Tibial artery (tissue), 4 donors: ENCODE results near the gene MORN3.

Source experiments
- DNase-seq, 2 donors: peaks; one replicate each; pipeline ENCODE4 v3.0.0-alpha.2; 2019
- H3K27ac ChIP-seq, 2 donors: fragments of 200-600 bp; sonication (generic) in 1 of 2; 1 replicate in 1 of 2; 2 replicates in 1 of 2; pipeline ENCODE4 v1.5.1; 2018 to 2019; ENCODE audit warnings: mild to moderate bottlenecking in 1 of 2
- H3K27me3 ChIP-seq, 2 donors: fragments of 200-600 bp; sonication (generic) in 1 of 2; one replicate each; pipeline versions ENCODE4 v1.5.1 to v1.6.0; 2016 to 2019
- H3K36me3 ChIP-seq, 3 donors: fragments of 200-600 bp; sonication (generic) in 2 of 3; one replicate each; pipeline ENCODE4 v1.5.1; 2016 to 2019; ENCODE audit warnings: mild to moderate bottlenecking in 2 of 3
- H3K4me1 ChIP-seq, 4 donors: fragments of 200-600 bp; sonication (generic) in 2 of 4; 1 replicate in 3 of 4; 2 replicates in 1 of 4; pipeline ENCODE4 v1.5.1; 2016 to 2019
- H3K4me3 ChIP-seq, 2 donors: fragments of 200-600 bp; sonication (generic) in 1 of 2; 1 replicate in 1 of 2; 2 replicates in 1 of 2; pipeline ENCODE4 v1.5.1; 2018 to 2019; ENCODE audit warnings: mild to moderate bottlenecking in 2 of 2
- H3K9me3 ChIP-seq, 3 donors: fragments of 200-600 bp; sonication (generic) in 1 of 3; one replicate each; pipeline ENCODE4 v1.5.1; 2016 to 2019
- CTCF ChIP-seq, 2 experiments: fragments of 200-600 bp in 1 of 2; fragments of 450-650 bp in 1 of 2; IDR thresholded peaks; one replicate each; pipeline ENCODE4 v1.5.1; 2017 to 2019; ENCODE audit warnings: antibody characterized with exemption in 2 of 2, mild to moderate bottlenecking in 1 of 2, moderate library complexity in 1 of 2
- intact Hi-C: fragments of 100-400 bp; cut with DNase I; formaldehyde crosslinking; loops from one replicate; pipeline ENCODE4 v1.15.0; 2023; ENCODE audit warnings: low total_unique reads

Gene MORN3

DNA sequence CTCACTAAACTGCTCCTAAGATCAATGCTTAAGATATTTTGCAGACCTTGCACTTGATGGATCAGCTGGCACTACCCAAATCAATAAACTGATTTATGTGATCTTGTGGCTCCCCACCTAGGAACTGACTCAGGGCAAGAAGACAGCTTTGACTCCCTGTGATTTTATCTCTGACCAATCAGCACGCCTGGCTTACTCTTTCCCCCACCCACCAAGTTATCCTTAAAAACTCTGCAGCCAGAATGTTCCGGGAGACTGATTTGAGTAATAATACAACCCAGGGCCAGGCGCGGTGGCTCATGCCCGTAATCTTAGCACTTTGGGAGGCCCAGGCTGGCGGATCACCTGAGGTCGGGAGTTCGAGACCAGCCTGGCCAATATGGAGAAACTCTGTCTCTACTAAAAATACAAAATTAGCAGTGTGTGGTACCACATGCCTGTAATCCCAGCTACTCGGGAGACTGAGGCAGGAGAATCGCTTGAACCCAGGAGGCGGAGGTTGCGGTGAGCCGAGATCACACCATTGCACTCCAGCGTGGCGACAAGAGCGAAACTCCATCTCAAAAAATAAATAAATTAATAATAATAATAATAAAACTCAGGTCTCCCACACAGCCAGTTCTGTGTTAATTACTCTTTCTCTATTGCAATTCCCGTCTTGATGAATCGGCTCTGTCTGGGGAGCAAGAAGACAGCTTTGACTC, 12.0 kb downstream of the MORN3 start:
- intact Hi-C loops, result no loop called here
- Histone ChIP-seq H3K4me3 (no peak overlapping the region), H3K36me3 (no peaks in the 10 kb centered on the region), H3K27me3 (peaks cover 0 to 6% of the 10 kb centered on the region in 2 donors), H3K27ac (no peak overlapping the region), H3K9me3 (no peaks in the 10 kb centered on the region), H3K4me1 (no peaks in the 10 kb centered on the region)
- DNase-seq, result no peak
- TF ChIP-seq CTCF (IDR thresholded peaks at IDR 0.05), result no peak

DNA sequence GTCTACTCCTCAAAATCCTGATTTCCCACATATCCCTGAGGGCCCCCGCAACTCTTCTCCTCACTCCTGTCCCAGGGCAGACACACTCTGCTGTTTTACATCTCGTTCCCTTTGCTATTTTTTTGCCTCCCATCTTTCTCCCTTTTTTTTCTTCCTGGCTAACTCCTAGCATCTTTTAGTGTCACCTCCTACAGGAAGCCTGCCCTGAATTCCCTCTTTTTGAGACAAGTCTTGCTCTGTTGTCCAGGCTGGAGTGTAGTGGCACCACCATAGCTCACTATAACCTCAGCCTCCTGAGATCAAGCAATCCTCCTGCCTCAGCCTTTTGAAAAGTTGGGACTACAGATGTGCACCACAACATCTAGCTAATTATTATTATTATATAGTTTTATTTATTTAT, 13.3 kb downstream of the MORN3 start:
- Histone ChIP-seq H3K4me1 (no peaks in the 10 kb centered on the region), H3K36me3 (no peaks in the 10 kb centered on the region), H3K27me3 (peaks cover 0 to 6% of the 10 kb centered on the region in 2 donors), H3K4me3 (no peak overlapping the region), H3K9me3 (no peaks in the 10 kb centered on the region), H3K27ac (no peak overlapping the region)
- intact Hi-C loops, result no loop called here
- no peak for DNase-seq
- no peak for TF ChIP-seq CTCF (IDR thresholded peaks at IDR 0.05)

DNA sequence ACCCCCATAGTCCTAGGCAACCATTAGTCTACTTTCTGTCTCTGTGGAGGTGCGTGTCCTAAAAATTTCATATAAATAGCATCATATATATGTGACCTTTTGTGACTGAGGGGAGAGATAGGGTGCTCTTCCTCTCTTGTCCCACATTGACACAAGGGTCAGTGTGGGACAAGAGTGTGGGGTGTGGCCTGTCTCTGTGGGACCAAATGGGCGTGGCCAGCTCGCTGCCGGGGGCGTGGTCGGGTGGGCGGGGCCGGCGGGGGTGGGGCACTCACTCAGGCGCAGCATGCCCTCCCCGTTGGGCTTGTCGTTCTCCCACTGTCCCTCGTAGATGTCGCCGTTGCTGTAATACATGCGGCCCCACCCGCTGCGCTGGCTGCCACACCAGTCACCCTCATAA, 15.5 kb downstream of the MORN3 start:
- intact Hi-C loops, result no loop called here
- Histone ChIP-seq H3K27me3 (peaks cover 0 to 6% of the 10 kb centered on the region in 2 donors), H3K4me1 (no peaks in the 10 kb centered on the region), H3K4me3 (no peak overlapping the region), H3K27ac (no peak overlapping the region), H3K36me3 (no peaks in the 10 kb centered on the region), H3K9me3 (no peaks in the 10 kb centered on the region)
- TF ChIP-seq CTCF (IDR thresholded peaks at IDR 0.05), result no peak
- DNase-seq, result no peak

DNA sequence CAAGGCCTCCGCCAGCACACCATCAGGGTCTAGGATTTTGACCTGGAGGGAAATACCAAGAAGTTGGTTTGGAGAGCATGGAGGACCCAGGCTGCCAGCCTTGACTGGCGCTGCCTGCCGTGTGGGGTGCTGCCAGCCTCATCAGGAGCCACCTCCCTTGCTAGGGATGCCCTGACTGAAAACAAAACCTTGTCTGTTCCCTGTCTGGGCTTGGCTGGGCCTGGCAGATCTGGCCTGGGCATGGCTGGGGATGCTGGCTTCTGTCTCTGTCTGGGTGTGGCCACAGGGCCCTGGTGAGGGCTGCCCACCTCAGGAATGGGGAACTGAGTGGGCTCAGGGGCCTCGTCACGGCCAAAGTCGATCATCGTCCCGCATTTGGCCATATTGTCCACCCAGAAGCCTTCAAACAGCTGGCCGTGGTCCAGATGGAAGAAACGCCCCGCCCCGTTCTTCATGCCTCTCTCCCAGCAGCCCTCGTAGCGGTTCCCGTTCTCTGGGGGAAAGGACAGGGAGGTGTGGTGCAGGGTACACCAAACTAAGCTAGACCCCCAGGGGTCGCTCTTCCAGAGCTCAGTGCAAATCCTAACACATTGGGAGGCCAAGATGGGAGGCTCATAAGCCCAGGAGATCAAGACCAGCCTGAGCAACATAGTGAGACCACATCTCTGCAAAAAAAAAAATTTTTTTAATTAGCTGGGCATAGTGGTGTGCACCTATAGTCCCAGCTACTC, 16.5 kb downstream of the MORN3 start:
- intact Hi-C loops, result no loop called here

GRCh38 chr12:121651320-121651719, 18.1 kb downstream of the MORN3 start:
- Histone ChIP-seq H3K36me3 (no peaks in the 10 kb centered on the region), H3K27me3 (peaks cover 0 to 6% of the 10 kb centered on the region in 2 donors), H3K4me1 (no peaks in the 10 kb centered on the region), H3K27ac (no peak overlapping the region), H3K9me3 (no peaks in the 10 kb centered on the region), H3K4me3 (no peak overlapping the region)
- DNase-seq, result no peak
- no peak for TF ChIP-seq CTCF (IDR thresholded peaks at IDR 0.05)
- intact Hi-C loops, result no loop called here

More for the DNA sequence above, 16.5 kb downstream of the MORN3 start:
- Histone ChIP-seq H3K9me3 (no peaks in the 10 kb centered on the region), H3K27me3 (peaks cover 0 to 6% of the 10 kb centered on the region in 2 donors), H3K4me1 (no peaks in the 10 kb centered on the region), H3K4me3 (no peak overlapping the region), H3K27ac (no peak overlapping the region), H3K36me3 (no peaks in the 10 kb centered on the region)
- peak in 1 of 2 donors; percentile 35 for DNase-seq
- no peak for TF ChIP-seq CTCF (IDR thresholded peaks at IDR 0.05)
